ENCODE data around the gene EXOC3.

- TF ChIP-seq, protein P1, sequence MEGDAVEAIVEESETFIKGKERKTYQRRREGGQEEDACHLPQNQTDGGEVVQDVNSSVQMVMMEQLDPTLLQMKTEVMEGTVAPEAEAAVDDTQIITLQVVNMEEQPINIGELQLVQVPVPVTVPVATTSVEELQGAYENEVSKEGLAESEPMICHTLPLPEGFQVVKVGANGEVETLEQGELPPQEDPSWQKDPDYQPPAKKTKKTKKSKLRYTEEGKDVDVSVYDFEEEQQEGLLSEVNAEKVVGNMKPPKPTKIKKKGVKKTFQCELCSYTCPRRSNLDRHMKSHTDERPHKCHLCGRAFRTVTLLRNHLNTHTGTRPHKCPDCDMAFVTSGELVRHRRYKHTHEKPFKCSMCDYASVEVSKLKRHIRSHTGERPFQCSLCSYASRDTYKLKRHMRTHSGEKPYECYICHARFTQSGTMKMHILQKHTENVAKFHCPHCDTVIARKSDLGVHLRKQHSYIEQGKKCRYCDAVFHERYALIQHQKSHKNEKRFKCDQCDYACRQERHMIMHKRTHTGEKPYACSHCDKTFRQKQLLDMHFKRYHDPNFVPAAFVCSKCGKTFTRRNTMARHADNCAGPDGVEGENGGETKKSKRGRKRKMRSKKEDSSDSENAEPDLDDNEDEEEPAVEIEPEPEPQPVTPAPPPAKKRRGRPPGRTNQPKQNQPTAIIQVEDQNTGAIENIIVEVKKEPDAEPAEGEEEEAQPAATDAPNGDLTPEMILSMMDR (conservative IDR thresholded peaks at IDR 0.05; ENCODE audit: low read depth, low read length), result no peak
- TF ChIP-seq POLR2A (IDR thresholded peaks at IDR 0.05; ENCODE audit: low read depth, low read length) (no peak), FOS (IDR thresholded peaks at IDR 0.05; ENCODE audit: low read depth, low read length) (no peak), MAFK (IDR thresholded peaks at IDR 0.05; ENCODE audit: low read depth, low read length) (no peak), MXI1 (IDR thresholded peaks at IDR 0.05; ENCODE audit: borderline replicate concordance, low read depth, low read length) (no peak), RFX5 (IDR thresholded peaks at IDR 0.05; ENCODE audit: low read depth, low read length) (no peak), MAZ (IDR thresholded peaks at IDR 0.05; ENCODE audit: borderline replicate concordance, low read depth, low read length) (no peak), CHD1 (IDR thresholded peaks at IDR 0.05; ENCODE audit: low read depth, low read length) (no peak), BHLHE40 (IDR thresholded peaks at IDR 0.05; ENCODE audit: low read depth, low read length) (no peak), RCOR1 (IDR thresholded peaks at IDR 0.05; ENCODE audit: insufficient replicate concordance, low read length) (no peak), NFE2L2 (IDR thresholded peaks at IDR 0.05; ENCODE audit: low read depth, low read length) (no peak), RAD21 (IDR thresholded peaks at IDR 0.05; ENCODE audit: low read length) (no peak)
- TF ChIP-seq, protein P2, sequence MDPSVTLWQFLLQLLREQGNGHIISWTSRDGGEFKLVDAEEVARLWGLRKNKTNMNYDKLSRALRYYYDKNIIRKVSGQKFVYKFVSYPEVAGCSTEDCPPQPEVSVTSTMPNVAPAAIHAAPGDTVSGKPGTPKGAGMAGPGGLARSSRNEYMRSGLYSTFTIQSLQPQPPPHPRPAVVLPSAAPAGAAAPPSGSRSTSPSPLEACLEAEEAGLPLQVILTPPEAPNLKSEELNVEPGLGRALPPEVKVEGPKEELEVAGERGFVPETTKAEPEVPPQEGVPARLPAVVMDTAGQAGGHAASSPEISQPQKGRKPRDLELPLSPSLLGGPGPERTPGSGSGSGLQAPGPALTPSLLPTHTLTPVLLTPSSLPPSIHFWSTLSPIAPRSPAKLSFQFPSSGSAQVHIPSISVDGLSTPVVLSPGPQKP (IDR thresholded peaks at IDR 0.05; ENCODE audit: borderline replicate concordance, low read depth, low read length), result no peak
- TF ChIP-seq, protein P3, sequence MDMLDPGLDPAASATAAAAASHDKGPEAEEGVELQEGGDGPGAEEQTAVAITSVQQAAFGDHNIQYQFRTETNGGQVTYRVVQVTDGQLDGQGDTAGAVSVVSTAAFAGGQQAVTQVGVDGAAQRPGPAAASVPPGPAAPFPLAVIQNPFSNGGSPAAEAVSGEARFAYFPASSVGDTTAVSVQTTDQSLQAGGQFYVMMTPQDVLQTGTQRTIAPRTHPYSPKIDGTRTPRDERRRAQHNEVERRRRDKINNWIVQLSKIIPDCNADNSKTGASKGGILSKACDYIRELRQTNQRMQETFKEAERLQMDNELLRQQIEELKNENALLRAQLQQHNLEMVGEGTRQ (IDR thresholded peaks at IDR 0.05; ENCODE audit: low read depth, low read length), result no peak
These were observed 9.1 kb upstream of the EXOC3 start for GRCh38 chr5:433836-434235.
